WTC11 (cell line): ENCODE results near the gene OSBPL9.

Experiments
- CREB1 ChIP-seq: sonication (generic); formaldehyde crosslinking; IDR thresholded peaks from 2 replicates; pipeline ENCODE4 v1.8.0; 2023; ENCODE audit warnings: mild to moderate bottlenecking, missing genetic modification reagents
- FOXP1 ChIP-seq: sonication (generic); formaldehyde crosslinking; IDR thresholded peaks from 2 replicates; pipeline ENCODE4 v1.8.0; 2022; ENCODE audit warnings: missing genetic modification reagents, mild to moderate bottlenecking, moderate library complexity, borderline replicate concordance
- GABPB1 ChIP-seq: sonication (generic); formaldehyde crosslinking; IDR thresholded peaks from 2 replicates; pipeline ENCODE4 v1.8.1; 2023; ENCODE audit warnings: mild to moderate bottlenecking, missing genetic modification reagents
- GTF2I ChIP-seq: fragments of 250-450 bp; sonication (Bioruptor Pico); conservative IDR thresholded peaks from 2 replicates; pipeline ENCODE4 v1.4.0; 2021; ENCODE audit warnings: mild to moderate bottlenecking
- NR2C2 ChIP-seq: sonication (generic); formaldehyde crosslinking; IDR thresholded peaks from 2 replicates; pipeline ENCODE4 v1.8.0; 2022; ENCODE audit warnings: mild to moderate bottlenecking, missing genetic modification reagents
- RORB ChIP-seq: fragments of 250-450 bp; sonication (Bioruptor Pico); IDR thresholded peaks from 2 replicates; pipeline ENCODE4 v1.9.0; 2021; ENCODE audit warnings: mild to moderate bottlenecking
- TEAD1 ChIP-seq: sonication (generic); formaldehyde crosslinking; IDR thresholded peaks from 2 replicates; pipeline ENCODE4 v1.8.0; 2022; ENCODE audit warnings: mild to moderate bottlenecking, missing genetic modification reagents
- TP53 ChIP-seq: sonication (generic); formaldehyde crosslinking; IDR thresholded peaks from 2 replicates; pipeline ENCODE4 v1.8.1; 2023; ENCODE audit warnings: mild to moderate bottlenecking, missing genetic modification reagents
- ZBTB21 ChIP-seq: sonication (generic); formaldehyde crosslinking; IDR thresholded peaks from 2 replicates; pipeline ENCODE4 v1.8.1; 2023; ENCODE audit warnings: mild to moderate bottlenecking, missing genetic modification reagents, borderline replicate concordance
- TF ChIP-seq, protein P1 (sequence below): fragments of 200-600 bp; IDR thresholded peaks from 2 replicates; pipeline ENCODE4 v1.8.0; 2022; ENCODE audit warnings: antibody characterized with exemption
- TF ChIP-seq, protein P2 (sequence below): sonication (generic); formaldehyde crosslinking; IDR thresholded peaks from 2 replicates; pipeline ENCODE4 v1.8.1; 2023; ENCODE audit warnings: mild to moderate bottlenecking, moderate library complexity, missing genetic modification reagents
- TF ChIP-seq, protein P3 (sequence below): sonication (generic); formaldehyde crosslinking; conservative IDR thresholded peaks from 2 replicates; pipeline ENCODE4 v1.8.1; 2022; ENCODE audit warnings: mild to moderate bottlenecking, missing genetic modification reagents
- TF ChIP-seq, protein P4 (sequence below): sonication (generic); formaldehyde crosslinking; IDR thresholded peaks from 2 replicates; pipeline ENCODE4 v1.8.1; 2022; ENCODE audit warnings: mild to moderate bottlenecking, missing genetic modification reagents, moderate library complexity, borderline replicate concordance

DNA sequence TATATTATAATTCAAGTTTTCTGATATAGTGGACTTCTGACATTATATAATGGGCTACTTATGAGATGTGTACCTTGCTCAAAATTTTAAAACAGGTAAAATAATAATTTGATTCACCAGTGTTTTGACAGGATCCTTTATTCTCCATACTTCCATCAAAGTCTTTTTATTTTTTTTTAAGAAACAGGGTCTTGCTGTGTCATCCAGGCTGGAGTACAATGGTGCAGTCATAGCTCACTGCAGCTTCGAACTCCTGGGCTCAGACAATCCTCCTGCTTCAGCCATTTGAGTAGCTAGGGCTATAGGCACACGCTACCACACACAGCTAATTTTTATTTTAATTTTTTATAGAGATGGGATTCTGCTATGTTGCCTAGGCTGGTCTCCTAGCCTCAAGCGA lies 132.3 kb downstream of the OSBPL9 start:
- TF ChIP-seq, protein P1, sequence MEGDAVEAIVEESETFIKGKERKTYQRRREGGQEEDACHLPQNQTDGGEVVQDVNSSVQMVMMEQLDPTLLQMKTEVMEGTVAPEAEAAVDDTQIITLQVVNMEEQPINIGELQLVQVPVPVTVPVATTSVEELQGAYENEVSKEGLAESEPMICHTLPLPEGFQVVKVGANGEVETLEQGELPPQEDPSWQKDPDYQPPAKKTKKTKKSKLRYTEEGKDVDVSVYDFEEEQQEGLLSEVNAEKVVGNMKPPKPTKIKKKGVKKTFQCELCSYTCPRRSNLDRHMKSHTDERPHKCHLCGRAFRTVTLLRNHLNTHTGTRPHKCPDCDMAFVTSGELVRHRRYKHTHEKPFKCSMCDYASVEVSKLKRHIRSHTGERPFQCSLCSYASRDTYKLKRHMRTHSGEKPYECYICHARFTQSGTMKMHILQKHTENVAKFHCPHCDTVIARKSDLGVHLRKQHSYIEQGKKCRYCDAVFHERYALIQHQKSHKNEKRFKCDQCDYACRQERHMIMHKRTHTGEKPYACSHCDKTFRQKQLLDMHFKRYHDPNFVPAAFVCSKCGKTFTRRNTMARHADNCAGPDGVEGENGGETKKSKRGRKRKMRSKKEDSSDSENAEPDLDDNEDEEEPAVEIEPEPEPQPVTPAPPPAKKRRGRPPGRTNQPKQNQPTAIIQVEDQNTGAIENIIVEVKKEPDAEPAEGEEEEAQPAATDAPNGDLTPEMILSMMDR: no peak
- TF ChIP-seq, protein P2, sequence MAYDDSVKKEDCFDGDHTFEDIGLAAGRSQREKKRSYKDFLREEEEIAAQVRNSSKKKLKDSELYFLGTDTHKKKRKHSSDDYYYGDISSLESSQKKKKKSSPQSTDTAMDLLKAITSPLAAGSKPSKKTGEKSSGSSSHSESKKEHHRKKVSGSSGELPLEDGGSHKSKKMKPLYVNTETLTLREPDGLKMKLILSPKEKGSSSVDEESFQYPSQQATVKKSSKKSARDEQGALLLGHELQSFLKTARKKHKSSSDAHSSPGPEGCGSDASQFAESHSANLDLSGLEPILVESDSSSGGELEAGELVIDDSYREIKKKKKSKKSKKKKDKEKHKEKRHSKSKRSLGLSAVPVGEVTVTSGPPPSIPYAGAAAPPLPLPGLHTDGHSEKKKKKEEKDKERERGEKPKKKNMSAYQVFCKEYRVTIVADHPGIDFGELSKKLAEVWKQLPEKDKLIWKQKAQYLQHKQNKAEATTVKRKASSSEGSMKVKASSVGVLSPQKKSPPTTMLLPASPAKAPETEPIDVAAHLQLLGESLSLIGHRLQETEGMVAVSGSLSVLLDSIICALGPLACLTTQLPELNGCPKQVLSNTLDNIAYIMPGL (CRISPR knock-in tag): no peak
- TF ChIP-seq, protein P3, sequence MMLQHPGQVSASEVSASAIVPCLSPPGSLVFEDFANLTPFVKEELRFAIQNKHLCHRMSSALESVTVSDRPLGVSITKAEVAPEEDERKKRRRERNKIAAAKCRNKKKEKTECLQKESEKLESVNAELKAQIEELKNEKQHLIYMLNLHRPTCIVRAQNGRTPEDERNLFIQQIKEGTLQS (CRISPR knock-in tag): no peak
- TF ChIP-seq TP53 (CRISPR knock-in tag) (no peak), TEAD1 (CRISPR knock-in tag) (no peak), GABPB1 (no peak), CREB1 (CRISPR knock-in tag) (no peak), NR2C2 (no peak), GTF2I (no peak), FOXP1 (no peak), RORB (no peak), ZBTB21 (CRISPR knock-in tag) (no peak)
- TF ChIP-seq, protein P4, sequence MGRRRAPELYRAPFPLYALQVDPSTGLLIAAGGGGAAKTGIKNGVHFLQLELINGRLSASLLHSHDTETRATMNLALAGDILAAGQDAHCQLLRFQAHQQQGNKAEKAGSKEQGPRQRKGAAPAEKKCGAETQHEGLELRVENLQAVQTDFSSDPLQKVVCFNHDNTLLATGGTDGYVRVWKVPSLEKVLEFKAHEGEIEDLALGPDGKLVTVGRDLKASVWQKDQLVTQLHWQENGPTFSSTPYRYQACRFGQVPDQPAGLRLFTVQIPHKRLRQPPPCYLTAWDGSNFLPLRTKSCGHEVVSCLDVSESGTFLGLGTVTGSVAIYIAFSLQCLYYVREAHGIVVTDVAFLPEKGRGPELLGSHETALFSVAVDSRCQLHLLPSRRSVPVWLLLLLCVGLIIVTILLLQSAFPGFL (CRISPR knock-in tag): no peak
